C4-2B (cell line): ENCODE measurements around the gene PIK3R6.

Experiments used
- ZFX ChIP-seq: fragments of 450-650 bp; IDR thresholded peaks from 2 replicates; pipeline ENCODE4 v1.6.1; 2017
- TF ChIP-seq, protein P1 (sequence below): fragments of 450-650 bp; conservative IDR thresholded peaks from 2 replicates; pipeline ENCODE4 v1.5.1; 2017; ENCODE audit warnings: mild to moderate bottlenecking

DNA sequence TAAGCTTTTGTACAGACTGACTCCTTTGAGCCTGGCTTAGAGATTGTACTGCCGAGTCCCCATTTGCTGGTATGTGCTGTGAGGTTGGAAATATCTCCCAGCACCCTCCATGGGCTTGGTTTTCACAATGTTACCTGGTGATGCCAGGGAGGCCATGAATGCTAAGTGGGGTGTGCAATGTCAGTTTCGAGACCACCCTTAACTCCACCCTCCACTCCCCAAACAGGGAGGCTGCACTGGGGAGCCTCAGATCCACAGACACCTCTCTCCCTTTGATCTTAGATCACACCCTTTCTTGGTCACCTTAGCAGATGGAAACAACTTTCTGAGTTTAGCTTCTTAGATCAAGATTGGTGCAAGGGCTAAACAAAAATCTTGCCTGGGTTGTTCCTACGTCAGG lies 28.6 kb upstream of the PIK3R6 start:
- TF ChIP-seq, protein P1, sequence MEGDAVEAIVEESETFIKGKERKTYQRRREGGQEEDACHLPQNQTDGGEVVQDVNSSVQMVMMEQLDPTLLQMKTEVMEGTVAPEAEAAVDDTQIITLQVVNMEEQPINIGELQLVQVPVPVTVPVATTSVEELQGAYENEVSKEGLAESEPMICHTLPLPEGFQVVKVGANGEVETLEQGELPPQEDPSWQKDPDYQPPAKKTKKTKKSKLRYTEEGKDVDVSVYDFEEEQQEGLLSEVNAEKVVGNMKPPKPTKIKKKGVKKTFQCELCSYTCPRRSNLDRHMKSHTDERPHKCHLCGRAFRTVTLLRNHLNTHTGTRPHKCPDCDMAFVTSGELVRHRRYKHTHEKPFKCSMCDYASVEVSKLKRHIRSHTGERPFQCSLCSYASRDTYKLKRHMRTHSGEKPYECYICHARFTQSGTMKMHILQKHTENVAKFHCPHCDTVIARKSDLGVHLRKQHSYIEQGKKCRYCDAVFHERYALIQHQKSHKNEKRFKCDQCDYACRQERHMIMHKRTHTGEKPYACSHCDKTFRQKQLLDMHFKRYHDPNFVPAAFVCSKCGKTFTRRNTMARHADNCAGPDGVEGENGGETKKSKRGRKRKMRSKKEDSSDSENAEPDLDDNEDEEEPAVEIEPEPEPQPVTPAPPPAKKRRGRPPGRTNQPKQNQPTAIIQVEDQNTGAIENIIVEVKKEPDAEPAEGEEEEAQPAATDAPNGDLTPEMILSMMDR = no peak
- no peak for TF ChIP-seq ZFX
